Ovary (tissue), 3 donors: ENCODE data around the gene SLC28A3.

Experiments used
- EP300 ChIP-seq: sonication (generic); formaldehyde crosslinking; IDR thresholded peaks from one replicate; pipeline ENCODE4 v1.6.1; 2017; ENCODE audit warnings: antibody characterized with exemption
- POLR2A ChIP-seq: fragments of 450-650 bp; IDR thresholded peaks from one replicate; pipeline ENCODE4 v1.6.1; 2017; ENCODE audit warnings: antibody characterized with exemption, mild to moderate bottlenecking, moderate library complexity
- TF ChIP-seq, protein P1 (sequence below), 3 donors: fragments of 450-650 bp in 2 of 3; fragments of 200-600 bp in 1 of 3; IDR thresholded peaks; one replicate each; pipeline versions ENCODE4 v1.5.1 to v1.8.0; 2016 to 2022; ENCODE audit warnings: antibody characterized with exemption in 3 of 3, mild to moderate bottlenecking in 1 of 3
- donor health status: DM: no; HTN: no; CAD: no.

DNA sequence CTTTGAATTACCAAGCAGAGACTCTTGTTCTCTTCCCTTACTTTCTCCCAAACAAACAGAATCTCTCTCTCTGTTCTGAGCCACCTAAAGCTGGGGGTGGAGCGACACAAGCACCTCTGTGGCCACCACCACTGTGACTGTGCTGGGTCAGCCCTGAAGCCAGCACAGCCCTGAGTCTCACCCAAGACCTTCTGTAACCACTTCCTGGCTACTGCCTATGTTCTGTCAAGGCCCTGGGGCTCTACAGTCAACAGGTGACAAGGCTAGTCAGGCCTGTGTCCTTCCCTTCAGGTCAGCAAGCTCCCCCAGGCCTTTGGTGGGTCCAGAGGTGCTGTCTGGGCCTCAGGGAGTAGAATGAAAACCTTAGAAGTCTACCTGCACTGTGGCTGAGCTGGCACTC lies 26.1 kb upstream of the SLC28A3 start:
- TF ChIP-seq POLR2A = no peak
- TF ChIP-seq, protein P1, sequence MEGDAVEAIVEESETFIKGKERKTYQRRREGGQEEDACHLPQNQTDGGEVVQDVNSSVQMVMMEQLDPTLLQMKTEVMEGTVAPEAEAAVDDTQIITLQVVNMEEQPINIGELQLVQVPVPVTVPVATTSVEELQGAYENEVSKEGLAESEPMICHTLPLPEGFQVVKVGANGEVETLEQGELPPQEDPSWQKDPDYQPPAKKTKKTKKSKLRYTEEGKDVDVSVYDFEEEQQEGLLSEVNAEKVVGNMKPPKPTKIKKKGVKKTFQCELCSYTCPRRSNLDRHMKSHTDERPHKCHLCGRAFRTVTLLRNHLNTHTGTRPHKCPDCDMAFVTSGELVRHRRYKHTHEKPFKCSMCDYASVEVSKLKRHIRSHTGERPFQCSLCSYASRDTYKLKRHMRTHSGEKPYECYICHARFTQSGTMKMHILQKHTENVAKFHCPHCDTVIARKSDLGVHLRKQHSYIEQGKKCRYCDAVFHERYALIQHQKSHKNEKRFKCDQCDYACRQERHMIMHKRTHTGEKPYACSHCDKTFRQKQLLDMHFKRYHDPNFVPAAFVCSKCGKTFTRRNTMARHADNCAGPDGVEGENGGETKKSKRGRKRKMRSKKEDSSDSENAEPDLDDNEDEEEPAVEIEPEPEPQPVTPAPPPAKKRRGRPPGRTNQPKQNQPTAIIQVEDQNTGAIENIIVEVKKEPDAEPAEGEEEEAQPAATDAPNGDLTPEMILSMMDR (IDR thresholded peaks at IDR 0.05) = no peak
- TF ChIP-seq EP300 = no peak
